Peyer's patch (tissue), 4 donors: ENCODE results near the gene KCNT1. TPM values are rescaled to one million over a fixed set of nuclear protein-coding genes. Genes with fewer than 3 reads are reported as not detected.

Experiments
- DNase-seq, 3 donors: peaks; one replicate each; pipeline ENCODE4 v3.0.0-alpha.2; 2017 to 2019
- H3K27ac ChIP-seq, 4 donors: fragments of 200-600 bp; sonication (generic); one replicate each; pipeline ENCODE4 v1.5.1; 2016 to 2019
- H3K27me3 ChIP-seq, 2 donors: fragments of 200-600 bp; sonication (generic); one replicate each; pipeline ENCODE4 v1.5.1; 2019
- H3K36me3 ChIP-seq, 3 donors: fragments of 200-600 bp; sonication (generic); one replicate each; pipeline ENCODE4 v1.5.1; 2016 to 2019
- H3K4me1 ChIP-seq, 4 donors: fragments of 200-600 bp; sonication (generic); one replicate each; pipeline ENCODE4 v1.5.1; 2016 to 2019
- H3K4me3 ChIP-seq, 4 donors: fragments of 200-600 bp; sonication (generic); 1 replicate in 3 of 4; 2 replicates in 1 of 4; pipeline ENCODE4 v1.5.1; 2016 to 2019; ENCODE audit warnings: mild to moderate bottlenecking in 1 of 4
- H3K9me3 ChIP-seq, 4 donors: fragments of 200-600 bp; sonication (generic); one replicate each; pipeline ENCODE4 v1.5.1; 2016 to 2019; ENCODE audit warnings: mild to moderate bottlenecking in 1 of 4
- POLR2A ChIP-seq, 2 donors: fragments of 450-650 bp; IDR thresholded peaks; one replicate each; pipeline ENCODE4 v1.5.1; 2017; ENCODE audit warnings: antibody characterized with exemption in 2 of 2, mild to moderate bottlenecking in 2 of 2, moderate library complexity in 2 of 2
- total RNA-seq, 4 donors: library from RNA; depleted of rRNA; stranded (reverse); fragments of >200 nt; gene quantifications; one replicate each; pipeline ENCODE4 v1.1.0, GENCODE V29; 2016
- TF ChIP-seq, protein P1 (sequence below), 6 experiments: fragments of 450-650 bp in 4 of 6; fragments of 200-600 bp in 2 of 6; sonication (generic) in 1 of 6; IDR thresholded peaks; one replicate each; pipeline ENCODE4 v1.5.1; 2017 to 2019; ENCODE audit warnings: antibody characterized with exemption in 6 of 6, mild to moderate bottlenecking in 3 of 6, moderate library complexity in 1 of 6

Gene KCNT1
- total RNA-seq, 4 donors from 2014 or later, result 0.27 TPM; not detected in 3

DNA sequence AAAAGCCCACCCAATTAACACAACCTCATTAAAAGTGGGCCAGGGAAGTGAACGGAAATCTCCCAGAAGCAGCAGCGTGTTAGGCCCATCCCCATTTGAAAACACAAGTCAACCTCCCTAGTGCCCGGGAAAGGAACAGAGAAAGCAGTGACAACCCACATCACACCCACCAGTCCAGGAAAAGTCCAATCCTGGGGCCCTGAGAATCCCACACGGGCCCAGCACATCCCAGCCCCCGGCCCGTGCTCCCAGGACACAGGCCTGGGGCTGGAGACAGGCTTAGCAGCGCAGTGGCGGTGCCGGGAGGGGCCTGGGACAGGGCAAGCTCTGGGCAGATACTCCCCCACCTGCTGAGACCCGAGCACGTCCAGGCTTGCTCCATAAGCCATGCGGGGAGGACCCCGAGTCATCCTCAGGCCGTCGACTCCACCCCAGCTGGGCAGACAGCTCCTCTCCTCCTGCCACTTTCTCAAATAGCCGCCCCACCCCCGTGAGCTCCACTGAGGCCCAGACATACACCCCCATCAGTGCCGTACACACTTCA, 101.0 kb downstream of the KCNT1 start:
- Histone ChIP-seq H3K9me3 (no peaks in the 10 kb centered on the region), H3K27me3 (no peaks in the 10 kb centered on the region), H3K27ac (no peak overlapping the region), H3K36me3 (no peaks in the 10 kb centered on the region), H3K4me3 (no peak overlapping the region), H3K4me1 (no peaks in the 10 kb centered on the region)
- no peak for TF ChIP-seq POLR2A (IDR thresholded peaks at IDR 0.05)
- TF ChIP-seq, protein P1, sequence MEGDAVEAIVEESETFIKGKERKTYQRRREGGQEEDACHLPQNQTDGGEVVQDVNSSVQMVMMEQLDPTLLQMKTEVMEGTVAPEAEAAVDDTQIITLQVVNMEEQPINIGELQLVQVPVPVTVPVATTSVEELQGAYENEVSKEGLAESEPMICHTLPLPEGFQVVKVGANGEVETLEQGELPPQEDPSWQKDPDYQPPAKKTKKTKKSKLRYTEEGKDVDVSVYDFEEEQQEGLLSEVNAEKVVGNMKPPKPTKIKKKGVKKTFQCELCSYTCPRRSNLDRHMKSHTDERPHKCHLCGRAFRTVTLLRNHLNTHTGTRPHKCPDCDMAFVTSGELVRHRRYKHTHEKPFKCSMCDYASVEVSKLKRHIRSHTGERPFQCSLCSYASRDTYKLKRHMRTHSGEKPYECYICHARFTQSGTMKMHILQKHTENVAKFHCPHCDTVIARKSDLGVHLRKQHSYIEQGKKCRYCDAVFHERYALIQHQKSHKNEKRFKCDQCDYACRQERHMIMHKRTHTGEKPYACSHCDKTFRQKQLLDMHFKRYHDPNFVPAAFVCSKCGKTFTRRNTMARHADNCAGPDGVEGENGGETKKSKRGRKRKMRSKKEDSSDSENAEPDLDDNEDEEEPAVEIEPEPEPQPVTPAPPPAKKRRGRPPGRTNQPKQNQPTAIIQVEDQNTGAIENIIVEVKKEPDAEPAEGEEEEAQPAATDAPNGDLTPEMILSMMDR (IDR thresholded peaks at IDR 0.05), result no peak
- no peak for DNase-seq

DNA sequence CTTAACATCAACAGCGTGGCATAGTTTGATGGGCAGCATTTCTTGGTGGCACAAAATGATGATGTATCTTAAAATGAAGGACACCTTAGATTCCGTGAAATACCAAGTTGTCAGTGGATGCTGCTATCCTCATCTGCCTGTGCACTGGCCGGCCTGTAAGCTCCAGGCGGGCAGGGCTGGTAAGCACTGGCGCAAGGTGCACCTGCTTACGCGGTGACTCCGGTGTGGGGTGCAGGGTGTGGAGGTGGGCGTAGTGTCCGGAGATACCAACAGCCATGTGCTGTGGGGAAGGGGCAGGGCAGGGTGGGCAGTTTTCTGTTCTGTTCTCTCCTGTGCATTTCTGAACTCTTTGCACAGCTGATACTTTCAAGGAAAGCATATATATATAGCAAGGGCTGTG, 101.5 kb downstream of the KCNT1 start:
- Histone ChIP-seq H3K27ac (no peak overlapping the region), H3K9me3 (no peaks in the 10 kb centered on the region), H3K36me3 (no peaks in the 10 kb centered on the region), H3K27me3 (no peaks in the 10 kb centered on the region), H3K4me3 (no peak overlapping the region), H3K4me1 (no peaks in the 10 kb centered on the region)
- TF ChIP-seq, protein P1 (IDR thresholded peaks at IDR 0.05), result no peak
- no peak for TF ChIP-seq POLR2A (IDR thresholded peaks at IDR 0.05)
- DNase-seq, result no peak

DNA sequence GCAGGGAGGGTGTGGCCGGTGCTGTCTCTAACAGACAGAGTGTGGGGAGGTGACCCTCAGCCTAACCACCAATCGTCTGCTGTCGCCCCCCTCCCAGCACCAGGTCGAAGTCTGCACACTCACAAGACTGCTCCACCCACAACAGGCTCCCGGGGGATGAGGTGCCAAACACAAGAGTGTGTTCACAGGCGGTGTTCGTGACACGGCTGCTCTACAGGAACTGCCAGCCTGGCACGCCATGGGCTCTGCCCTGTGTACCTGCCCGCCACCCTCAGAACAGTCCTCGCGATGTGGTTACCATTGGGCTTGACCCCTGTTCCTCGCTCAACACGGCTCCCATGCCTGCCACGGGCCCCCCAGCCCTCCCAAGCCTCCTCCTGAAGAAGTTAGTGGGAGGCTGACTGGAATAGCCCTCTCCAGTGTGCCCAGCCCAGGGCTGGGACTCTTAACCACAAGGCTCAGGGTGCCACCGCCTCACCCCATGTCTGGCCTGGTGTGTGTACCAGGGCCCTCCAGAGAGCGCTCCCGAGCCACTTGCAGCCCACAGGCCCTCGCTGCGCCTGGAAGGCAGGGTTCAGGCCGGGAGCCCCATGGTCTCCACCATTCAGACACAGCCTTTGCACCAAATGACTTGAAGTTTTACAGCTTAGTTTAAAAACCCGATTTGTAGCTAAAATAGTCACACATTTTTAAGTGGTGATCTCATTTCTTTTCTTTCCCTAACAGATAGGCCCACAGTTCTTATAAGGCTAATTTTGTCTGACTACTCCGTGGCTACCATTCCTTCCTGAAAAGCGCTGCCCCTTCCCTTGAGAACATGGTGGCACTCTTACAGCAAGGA, 102.8 kb downstream of the KCNT1 start:
- Histone ChIP-seq H3K9me3 (no peaks in the 10 kb centered on the region), H3K27me3 (no peaks in the 10 kb centered on the region), H3K4me3 (no peak overlapping the region), H3K27ac (no peak overlapping the region), H3K36me3 (peaks cover 0 to 3% (median 0%) of the 10 kb centered on the region in 3 donors), H3K4me1 (no peaks in the 10 kb centered on the region)
- DNase-seq, result no peak
- TF ChIP-seq, protein P1 (IDR thresholded peaks at IDR 0.05), result no peak
- no peak for TF ChIP-seq POLR2A (IDR thresholded peaks at IDR 0.05)

DNA sequence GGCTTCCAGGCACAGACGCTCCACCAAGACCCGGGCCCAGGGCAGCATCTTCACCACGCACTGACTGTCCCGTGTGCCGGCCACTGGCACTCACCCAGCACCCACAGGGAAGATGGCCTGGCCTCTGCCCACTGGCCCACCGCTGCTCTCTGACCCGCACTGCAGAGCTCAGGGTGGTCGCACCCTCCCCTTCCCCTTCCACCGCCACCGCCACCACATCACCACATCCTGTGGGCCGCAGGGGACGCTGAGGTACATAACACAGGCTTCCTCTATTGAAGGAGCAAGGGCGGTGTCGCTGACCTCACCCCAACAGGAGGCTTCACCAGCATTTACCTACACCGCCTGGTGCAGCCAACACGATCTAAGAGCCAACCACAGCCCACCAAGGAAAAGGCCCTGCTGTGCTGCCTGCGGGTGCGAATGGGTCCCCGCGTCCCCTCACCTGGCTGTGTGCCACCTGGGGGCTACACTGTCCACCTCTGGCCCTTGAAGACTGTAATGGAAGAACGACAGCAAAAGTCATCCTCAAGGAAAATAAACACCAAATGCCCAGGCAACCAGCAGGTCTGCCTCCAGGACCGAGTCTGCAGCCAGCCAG, 103.5 kb downstream of the KCNT1 start:
- peaks cover 0 to 10% (median 0%) of the 10 kb centered on the region in 3 donors for H3K36me3 ChIP-seq
- H3K4me1 ChIP-seq, result no peaks in the 10 kb centered on the region
- H3K4me3 ChIP-seq, result no peak overlapping the region
- TF ChIP-seq, protein P1 (IDR thresholded peaks at IDR 0.05), result no peak
- TF ChIP-seq POLR2A (IDR thresholded peaks at IDR 0.05), result no peak
- no peaks in the 10 kb centered on the region for H3K9me3 ChIP-seq
- no peaks in the 10 kb centered on the region for H3K27me3 ChIP-seq
- DNase-seq, result no peak
- H3K27ac ChIP-seq, result no peak overlapping the region

DNA sequence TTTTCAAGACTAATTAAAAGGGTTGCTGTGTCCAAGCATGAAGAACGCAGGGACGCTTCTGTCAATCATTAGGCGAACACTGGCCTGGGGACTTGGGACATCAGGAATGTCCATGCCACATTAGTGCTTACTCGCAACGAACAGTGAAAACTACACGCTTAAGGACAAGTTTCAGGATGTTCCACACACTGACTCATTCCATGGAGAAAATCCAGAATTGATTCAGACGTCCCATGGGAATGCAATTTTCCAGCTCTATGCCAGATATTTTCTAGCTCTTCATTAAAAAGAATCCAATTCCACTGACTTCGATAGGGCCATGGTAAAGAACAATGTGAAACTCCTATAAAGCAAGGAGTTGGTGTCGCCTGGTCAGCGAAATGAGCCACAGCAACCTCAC, 107.2 kb downstream of the KCNT1 start:
- H3K4me3 ChIP-seq, result no peak overlapping the region
- no peak for TF ChIP-seq POLR2A (IDR thresholded peaks at IDR 0.05)
- TF ChIP-seq, protein P1 (IDR thresholded peaks at IDR 0.05), result no peak
- H3K9me3 ChIP-seq, result no peaks in the 10 kb centered on the region
- H3K27me3 ChIP-seq, result no peaks in the 10 kb centered on the region
- DNase-seq, result no peak
- H3K27ac ChIP-seq, result no peak overlapping the region
- H3K36me3 ChIP-seq, result peaks cover 0 to 41% (median 0%) of the 10 kb centered on the region in 3 donors
- no peaks in the 10 kb centered on the region for H3K4me1 ChIP-seq
